ENCODE results near the gene CER1.

Gene CER1

DNA sequence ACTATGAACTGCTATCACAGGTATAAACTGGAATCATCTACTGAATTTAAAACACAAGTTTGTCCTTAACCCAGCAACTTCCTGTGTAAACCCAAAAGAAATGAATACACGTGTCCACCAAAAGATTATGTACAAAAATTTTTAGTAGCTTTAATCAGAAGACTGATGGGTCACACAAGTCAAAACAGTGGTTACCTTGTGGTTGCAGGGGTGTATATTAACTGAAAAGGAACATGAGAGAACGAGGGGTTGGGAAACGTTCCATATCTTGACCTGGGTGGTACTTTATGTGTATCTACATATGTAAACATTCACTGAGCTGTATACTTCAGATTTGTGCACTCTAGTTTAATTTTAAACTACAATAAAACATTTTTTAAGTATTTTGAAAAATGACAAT lies 47.9 kb downstream of the CER1 start:
- no peak for TF ChIP-seq CTCF (IDR thresholded peaks at IDR 0.05; ENCODE audit: insufficient read depth, low read length, poor library complexity, severe bottlenecking)
- Histone ChIP-seq H3K27me3 (replicated peaks; ENCODE audit: control insufficient read depth, insufficient read depth, low read length) (no peaks in the 10 kb centered on the region), H3K4me3 (replicated peaks; ENCODE audit: low read depth, low read length) (no peak overlapping the region), H3K36me3 (ENCODE audit: control insufficient read depth, insufficient read depth, low read length) (no peaks in the 10 kb centered on the region)
- DNase-seq (ENCODE audit: extremely low read depth, insufficient read length): no peak

DNA sequence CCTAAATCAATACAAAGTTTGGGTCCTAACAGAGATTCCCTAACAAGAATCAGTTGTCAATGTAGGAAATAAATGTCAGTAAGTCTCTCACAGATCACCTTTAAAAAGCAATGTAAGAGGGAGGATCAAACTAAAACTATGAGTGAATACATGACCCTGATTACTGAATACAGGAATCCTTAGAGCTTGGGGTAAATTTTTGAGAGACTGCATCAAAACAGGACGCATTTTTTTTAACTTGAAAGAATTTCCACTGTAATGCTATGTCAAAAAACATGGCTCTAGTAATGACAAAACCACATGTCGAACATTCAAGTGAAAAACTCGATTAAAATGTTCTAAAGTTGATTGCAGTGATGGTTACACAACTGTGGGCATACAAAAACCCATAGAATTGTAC lies 51.2 kb downstream of the CER1 start:
- Histone ChIP-seq H3K4me3 (replicated peaks; ENCODE audit: low read depth, low read length) (no peak overlapping the region), H3K27me3 (replicated peaks; ENCODE audit: control insufficient read depth, insufficient read depth, low read length) (no peaks in the 10 kb centered on the region), H3K36me3 (ENCODE audit: control insufficient read depth, insufficient read depth, low read length) (no peaks in the 10 kb centered on the region)
- no peak for DNase-seq (ENCODE audit: extremely low read depth, insufficient read length)
- TF ChIP-seq CTCF (IDR thresholded peaks at IDR 0.05; ENCODE audit: insufficient read depth, low read length, poor library complexity, severe bottlenecking): no peak

GRCh38 chr9:14670718-14671117 lies 51.8 kb downstream of the CER1 start:
- Histone ChIP-seq H3K27me3 (replicated peaks; ENCODE audit: control insufficient read depth, insufficient read depth, low read length) (no peaks in the 10 kb centered on the region), H3K36me3 (ENCODE audit: control insufficient read depth, insufficient read depth, low read length) (no peaks in the 10 kb centered on the region)
- no peak for TF ChIP-seq CTCF (IDR thresholded peaks at IDR 0.05; ENCODE audit: insufficient read depth, low read length, poor library complexity, severe bottlenecking)

More at GRCh38 chr9:14670718-14671117, 51.8 kb downstream of the CER1 start:
- H3K4me3 ChIP-seq (replicated peaks; ENCODE audit: low read depth, low read length): no peak overlapping the region
- no peak for DNase-seq (ENCODE audit: extremely low read depth, insufficient read length)

Measured in GM06990 (cell line).